OCI-LY7 (cell line): ENCODE measurements around the gene FAM20B. TPM values are rescaled to one million over a fixed set of nuclear protein-coding genes. Genes with fewer than 3 reads are reported as not detected.

Experiments
- BruUV-seq: library from RNA; stranded (reverse); fragments of 400-500 nt; replicated peaks from 2 replicates; lab custom pipeline; 2021; lab: Mats Ljungman, UMichigan
- CTCF ChIA-PET: fragments of 300-600 bp; sonication (Branson Sonifier 250); formaldehyde crosslinking; loops from one replicate; lab custom pipeline; 2022; ENCODE audit warnings: antibody characterized with exemption; ENCODE audit not compliant: unreplicated experiment; lab: Charles Lee
- POLR2A ChIA-PET: fragments of 300-600 bp; sonication (Branson Sonifier 250); formaldehyde crosslinking; loops from one replicate; lab custom pipeline; 2022; ENCODE audit warnings: antibody characterized with exemption; lab: Charles Lee
- DNase-seq: peaks from one replicate; pipeline ENCODE4 v3.0.0-alpha.2; 2015; ENCODE audit warnings: low spot score
- H2AFZ ChIP-seq: fragments of 200-600 bp; sonication (generic), shearing (Covaris generic); 2 replicates; pipeline ENCODE4 v1.6.1; 2014; ENCODE audit warnings: mild to moderate bottlenecking, antibody characterized with exemption, low read length, moderate library complexity
- H3K27ac ChIP-seq: fragments of 200-600 bp; sonication (generic); 2 replicates; pipeline ENCODE4 v1.5.1; 2014; ENCODE audit warnings: mixed run types, low read depth, mild to moderate bottlenecking, moderate library complexity, low read length, inconsistent platforms; ENCODE audit not compliant: poor library complexity, severe bottlenecking
- H3K36me3 ChIP-seq: fragments of 200-600 bp; sonication (generic); 2 replicates; pipeline ENCODE4 v1.6.1; 2014; ENCODE audit warnings: mild to moderate bottlenecking, antibody characterized with exemption, low read length, moderate library complexity, mixed read lengths; ENCODE audit not compliant: insufficient read depth
- H3K4me1 ChIP-seq: fragments of 200-600 bp; sonication (generic); 2 replicates; pipeline ENCODE4 v1.5.1; 2014; ENCODE audit warnings: mild to moderate bottlenecking, low read length; ENCODE audit not compliant: insufficient read depth, poor library complexity, severe bottlenecking
- H3K4me2 ChIP-seq: fragments of 200-600 bp; sonication (generic); 2 replicates; pipeline ENCODE4 v1.6.1; 2014; ENCODE audit warnings: mild to moderate bottlenecking, low read length
- H3K4me3 ChIP-seq: fragments of 200-600 bp; sonication (generic); 2 replicates; pipeline ENCODE4 v1.5.1; 2014; ENCODE audit warnings: mild to moderate bottlenecking, low read depth, low read length; ENCODE audit not compliant: poor library complexity, severe bottlenecking
- H3K79me2 ChIP-seq: fragments of 200-600 bp; sonication (generic); 2 replicates; pipeline ENCODE4 v1.6.1; 2016; ENCODE audit warnings: low read depth, mild to moderate bottlenecking, low read length, moderate library complexity, mixed read lengths; ENCODE audit not compliant: insufficient read depth
- H3K9me2 ChIP-seq: fragments of 200-600 bp; sonication (generic); 2 replicates; pipeline ENCODE4 v1.6.1; 2016; ENCODE audit warnings: mild to moderate bottlenecking, low read length, mixed read lengths; ENCODE audit not compliant: insufficient read depth
- H3K9me3 ChIP-seq: fragments of 200-600 bp; sonication (generic); 2 replicates; pipeline ENCODE4 v1.6.1; 2014; ENCODE audit warnings: mild to moderate bottlenecking, mixed run types, low read length, mixed read lengths
- H4K20me1 ChIP-seq: fragments of 200-600 bp; sonication (generic); 2 replicates; pipeline ENCODE4 v1.6.1; 2014; ENCODE audit warnings: mild to moderate bottlenecking, antibody characterized with exemption, low read length, moderate library complexity, mixed read lengths; ENCODE audit not compliant: insufficient read depth
- CTCF ChIP-seq: fragments of 200-600 bp; sonication (generic); conservative IDR thresholded peaks from 2 replicates; pipeline ENCODE4 v1.5.1; 2014; ENCODE audit warnings: mild to moderate bottlenecking, antibody characterized with exemption, low read length, moderate library complexity, mixed read lengths
- EZH2phosphoT487 ChIP-seq: fragments of 200-600 bp; sonication (generic); IDR thresholded peaks from 2 replicates; pipeline ENCODE4 v1.6.1; 2018; ENCODE audit warnings: low read depth, borderline replicate concordance, mild to moderate bottlenecking, mixed run types, antibody characterized with exemption, low read length, moderate library complexity, mixed read lengths
- intact Hi-C: fragments of 100-400 bp; cut with micrococcal nuclease; formaldehyde crosslinking; loops from one replicate; pipeline ENCODE4 v1.10.0; 2022; ENCODE audit not compliant: unreplicated experiment
- total RNA-seq, 2 experiments: library from RNA; depleted of rRNA in 1 of 2; stranded (reverse); fragments of >200 nt in 1 of 2; shearing (Covaris generic) in 1 of 2; gene quantifications; 2 replicates each; pipeline ENCODE4 v1.2.3, GENCODE V29; 2014 to 2022

The FAM20B gene
- total RNA-seq, 2 experiments from 2014 or later, result 17.1 to 36.5 TPM

GRCh38 chr1:179091691-179092165, 66.0 kb downstream of the FAM20B start:
- no peak for TF ChIP-seq CTCF
- no peak for TF ChIP-seq EZH2phosphoT487
- Histone ChIP-seq H3K9me3 (no peaks in the 10 kb centered on the region), H3K27ac (no peak overlapping the region), H3K4me2 (no peak overlapping the region), H2AFZ (no peak overlapping the region), H3K4me1 (peaks cover 28% of the 10 kb centered on the region), H3K4me3 (no peak overlapping the region), H4K20me1 (no peaks in the 10 kb centered on the region), H3K79me2 (no peaks in the 10 kb centered on the region), H3K36me3 (peaks cover 96% of the 10 kb centered on the region), H3K9me2 (no peaks in the 10 kb centered on the region)
- no peak for DNase-seq
- POLR2A ChIA-PET, result no interaction called here
- CTCF ChIA-PET, result no interaction called here
- no TSS peak for BruUV-seq
- intact Hi-C loops, result no loop called here

- Histone ChIP-seq H4K20me1 (no peaks in the 10 kb centered on the region), H3K9me2 (no peaks in the 10 kb centered on the region), H2AFZ (no peak overlapping the region), H3K27ac (no peak overlapping the region), H3K36me3 (peaks cover 96% of the 10 kb centered on the region), H3K9me3 (no peaks in the 10 kb centered on the region), H3K4me2 (no peak overlapping the region), H3K4me3 (no peak overlapping the region), H3K4me1 (peaks cover 16% of the 10 kb centered on the region), H3K79me2 (no peaks in the 10 kb centered on the region)
- CTCF ChIA-PET, result no interaction called here
- no peak for TF ChIP-seq EZH2phosphoT487
- no peak for TF ChIP-seq CTCF
- intact Hi-C loops, result no loop called here
- POLR2A ChIA-PET, result interaction anchor here (0.6 to 0.7 kb wide), 3 partner anchors 118 to 358 kb away, joined by 3 to 4 read pairs (median 3); no protein-coding TSS in a partner anchor
- DNase-seq, result no peak
- no TSS peak for BruUV-seq
Observed at GRCh38 chr1:179092896-179093461, 67.3 kb downstream of the FAM20B start.

- H4K20me1 ChIP-seq, result no peaks in the 10 kb centered on the region
- H3K9me3 ChIP-seq, result no peaks in the 10 kb centered on the region
- TF ChIP-seq EZH2phosphoT487, result no peak
- no peak for TF ChIP-seq CTCF
- H3K4me2 ChIP-seq, result no peak overlapping the region
- peaks cover 86% of the 10 kb centered on the region for H3K36me3 ChIP-seq
- no peaks in the 10 kb centered on the region for H3K79me2 ChIP-seq
- ChIA-PET CTCF (no interaction called here), POLR2A (interaction anchor here (0.5 kb wide), 1 partner anchor 66 kb away, joined by 3 read pairs; no protein-coding TSS in a partner anchor)
- H2AFZ ChIP-seq, result no peak overlapping the region
- no peak for DNase-seq
- no TSS peak for BruUV-seq
- H3K4me1 ChIP-seq, result no peaks in the 10 kb centered on the region
- no peak overlapping the region for H3K4me3 ChIP-seq
- intact Hi-C loops, result no loop called here
- no peak overlapping the region for H3K27ac ChIP-seq
- H3K9me2 ChIP-seq, result no peaks in the 10 kb centered on the region
Observed at GRCh38 chr1:179094818-179095217, 69.1 kb downstream of the FAM20B start.
